HG02588 (cell line): ENCODE measurements around the gene TRAF3IP3.
"Not testable (repeated sequence)": the region's sequence is repeated elsewhere in the genome, so short reads cannot be mapped to it uniquely, and the experiment has no call there.

Experiments
- ATAC-seq: cut with Tn5 transposase; IDR thresholded peaks from one replicate; pipeline ENCODE4 v1.9.1; 2021; ENCODE audit warnings: mild to moderate bottlenecking, moderate library complexity; ENCODE audit not compliant: unreplicated experiment

TRAF3IP3 gene

DNA sequence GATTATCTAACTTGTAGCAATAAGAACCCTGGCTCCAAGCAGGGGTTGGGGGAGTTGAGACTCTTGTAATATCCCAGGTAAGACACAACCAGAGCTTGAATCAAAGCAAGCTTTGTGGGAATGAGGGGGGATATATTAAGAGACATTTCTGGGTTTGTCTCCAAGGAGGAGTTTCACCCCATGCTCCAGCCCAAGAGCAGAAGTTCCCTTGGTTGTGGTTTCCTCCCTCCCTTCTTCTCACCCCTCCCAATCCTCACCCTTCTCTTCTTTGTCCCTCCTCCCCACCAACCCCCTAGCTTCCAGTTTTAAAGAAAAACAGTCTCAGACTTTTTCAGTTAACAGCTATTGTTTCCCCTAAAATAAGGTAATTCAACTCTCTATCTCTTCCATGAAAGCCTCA, 11.9 kb downstream of the TRAF3IP3 start:
- no peak for ATAC-seq

DNA sequence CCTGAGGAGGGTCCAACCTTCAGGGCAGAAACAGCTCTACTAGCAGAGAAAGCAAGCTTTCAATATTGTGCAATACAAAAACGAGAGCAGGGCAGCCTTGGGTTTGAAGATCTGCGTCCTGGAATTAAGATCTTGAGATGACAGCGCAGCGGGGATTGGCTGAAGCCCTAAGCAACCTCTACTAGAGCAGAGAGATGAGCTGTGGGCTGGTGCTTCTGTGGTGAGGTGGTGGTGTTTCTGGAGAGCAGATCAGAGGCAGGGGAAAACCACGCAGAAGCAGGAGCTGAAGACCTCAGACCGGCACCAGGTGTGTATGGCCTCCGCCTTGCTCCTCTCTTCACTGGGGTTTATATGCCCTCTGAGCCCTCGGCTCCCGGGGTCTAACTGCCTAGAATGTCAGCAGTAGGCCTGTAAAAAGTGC, 12.5 kb downstream of the TRAF3IP3 start:
- peak; percentile 90 for ATAC-seq

DNA sequence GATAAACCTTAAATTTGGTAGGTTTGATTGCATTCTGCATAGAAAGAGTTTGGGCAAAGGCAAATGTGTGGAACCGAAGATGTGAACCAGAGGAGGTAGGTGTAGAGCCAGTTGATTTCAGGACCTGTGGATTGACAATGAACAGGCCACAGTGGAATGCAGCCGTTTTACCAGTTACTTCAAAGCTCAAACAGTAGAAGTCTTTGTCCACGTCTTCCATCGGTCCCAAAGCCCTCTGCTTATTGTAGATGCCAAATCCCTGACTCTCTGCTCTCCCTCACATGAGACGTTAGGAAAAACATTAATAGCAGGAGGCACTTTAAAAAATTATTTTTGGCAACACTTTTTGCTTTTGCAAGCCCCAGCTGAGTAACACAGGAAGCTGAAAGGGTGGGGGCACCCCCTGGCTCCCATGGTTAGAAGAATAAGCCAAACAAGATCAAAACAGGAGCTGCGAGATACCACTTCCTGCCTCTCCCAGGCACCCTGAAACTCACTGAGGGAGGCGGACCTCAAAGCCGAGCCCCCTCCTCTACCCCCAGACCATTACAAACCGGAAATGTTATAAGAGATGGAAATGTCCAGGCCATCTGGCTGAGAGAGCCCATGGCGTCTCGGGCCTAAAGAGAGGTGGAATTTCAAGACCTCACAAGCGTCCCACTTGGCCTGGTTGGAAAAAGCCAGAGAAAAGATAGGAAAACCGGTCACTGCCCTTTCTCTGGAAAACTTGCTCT, 13.5 kb downstream of the TRAF3IP3 start:
- ATAC-seq: peak; percentile 71

DNA sequence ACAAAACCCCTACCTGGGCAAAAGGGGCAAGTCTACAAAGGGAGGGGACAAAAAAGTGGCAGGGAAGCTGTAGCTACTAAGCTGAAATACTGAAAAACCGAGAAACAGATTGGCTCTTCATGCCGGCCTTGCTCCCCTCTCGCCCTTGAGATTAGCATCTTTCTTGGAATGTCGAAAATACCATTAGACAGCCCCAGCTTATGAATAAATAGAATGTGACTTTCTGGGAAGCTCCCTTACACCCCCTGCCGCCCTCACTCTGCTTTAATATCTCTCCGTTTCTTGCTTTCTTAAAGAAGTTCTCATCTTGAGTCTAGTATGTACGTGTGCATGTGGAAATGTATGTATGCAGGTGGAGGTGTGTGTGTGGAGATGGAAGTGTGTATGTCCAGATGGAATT, 14.1 kb downstream of the TRAF3IP3 start:
- no peak for ATAC-seq

DNA sequence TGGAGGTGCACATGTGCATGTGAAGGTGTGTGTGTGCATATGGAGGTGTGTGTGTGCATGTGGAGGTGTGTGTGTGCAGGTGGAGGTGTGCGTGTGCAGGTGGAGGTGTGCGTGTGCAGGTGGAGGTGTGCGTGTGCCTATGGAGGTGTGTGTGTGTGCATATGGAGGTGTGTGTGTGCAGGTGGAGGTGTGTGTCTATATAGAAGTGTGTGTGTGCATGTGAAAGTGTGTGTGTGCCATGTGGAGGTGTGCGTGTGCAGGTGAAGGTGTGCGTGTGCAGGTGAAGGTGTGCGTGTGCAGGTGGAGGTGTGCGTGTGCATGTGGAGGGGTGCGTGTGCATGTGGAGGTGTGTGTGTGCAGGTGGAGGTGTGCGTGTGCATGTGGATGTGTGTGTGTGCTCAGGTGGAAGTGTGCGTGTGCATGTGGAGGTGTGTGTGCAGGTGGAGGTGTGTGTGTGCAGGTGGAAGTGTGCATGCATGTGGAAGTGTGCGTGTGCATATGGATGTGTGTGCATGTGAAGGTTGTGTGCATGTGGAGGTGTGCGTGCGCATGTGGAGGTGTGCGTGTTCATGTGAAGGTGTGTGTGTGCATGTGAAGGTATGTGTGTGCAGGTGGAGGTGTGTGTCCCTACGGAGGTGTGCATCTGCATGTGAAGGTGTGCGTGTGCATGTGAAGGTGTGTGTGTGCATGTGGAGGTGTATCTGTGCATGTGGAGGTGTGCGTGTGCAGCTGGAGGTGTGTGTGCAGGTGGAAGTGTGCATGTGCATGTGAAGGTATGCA, 15.0 kb downstream of the TRAF3IP3 start:
- no peak for ATAC-seq

DNA sequence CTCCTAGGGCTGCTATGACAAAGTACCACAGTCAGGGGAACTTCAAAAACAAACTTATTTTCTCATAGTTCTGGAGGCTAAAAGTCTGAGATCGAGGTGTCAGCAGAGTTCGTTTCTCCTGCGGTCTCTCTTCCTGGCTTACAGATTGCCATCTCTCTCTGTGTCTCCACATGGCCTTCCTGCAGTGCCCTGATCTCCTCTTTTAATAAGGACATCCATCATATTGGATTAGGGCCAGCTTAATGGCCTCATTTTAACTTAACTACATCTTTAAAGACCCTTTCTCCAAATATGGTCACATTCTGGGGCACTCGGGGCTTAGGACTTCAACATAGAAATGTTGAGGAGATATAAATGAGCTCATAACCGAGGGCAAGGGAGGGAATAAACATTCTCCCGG, 16.3 kb downstream of the TRAF3IP3 start:
- no peak for ATAC-seq

DNA sequence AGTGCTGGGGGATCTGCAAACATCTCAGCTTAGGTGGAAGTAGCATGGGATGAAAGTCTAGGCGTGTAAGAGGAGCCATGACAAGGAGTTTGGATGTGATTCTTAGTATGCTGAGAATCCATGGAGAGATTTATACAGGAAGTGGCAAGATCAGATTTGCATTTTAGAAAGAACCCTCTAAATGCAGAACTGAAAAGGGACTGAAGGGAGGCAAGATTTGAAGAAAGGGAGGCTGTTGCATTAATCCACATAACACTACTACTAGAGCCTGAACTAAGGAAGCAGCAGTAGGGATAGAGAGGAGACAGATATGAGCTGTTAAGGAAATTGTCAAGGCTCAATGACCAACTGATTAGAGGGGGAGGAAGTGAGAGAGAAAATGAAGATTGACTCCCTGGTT, 18.7 kb downstream of the TRAF3IP3 start:
- peak; percentile 48 for ATAC-seq

DNA sequence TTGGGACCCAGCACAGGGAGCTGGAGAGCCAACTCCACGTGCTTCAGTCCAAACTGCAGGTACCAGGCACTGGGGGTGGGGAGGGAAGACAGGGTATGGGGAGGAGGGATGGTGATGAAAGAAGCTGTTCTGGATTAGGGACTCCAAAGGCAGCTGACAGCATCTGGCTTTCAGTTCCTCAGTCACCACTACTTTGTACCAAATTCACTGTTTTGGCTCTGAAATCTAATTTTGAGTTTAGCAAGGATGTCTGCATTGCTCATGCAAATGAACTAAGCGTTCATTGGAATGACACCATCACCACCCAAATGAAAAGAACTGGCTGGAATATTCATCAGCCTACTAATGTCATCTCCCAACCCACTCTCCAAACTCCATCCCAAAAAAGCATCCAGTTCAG, 19.8 kb downstream of the TRAF3IP3 start:
- no peak for ATAC-seq

DNA sequence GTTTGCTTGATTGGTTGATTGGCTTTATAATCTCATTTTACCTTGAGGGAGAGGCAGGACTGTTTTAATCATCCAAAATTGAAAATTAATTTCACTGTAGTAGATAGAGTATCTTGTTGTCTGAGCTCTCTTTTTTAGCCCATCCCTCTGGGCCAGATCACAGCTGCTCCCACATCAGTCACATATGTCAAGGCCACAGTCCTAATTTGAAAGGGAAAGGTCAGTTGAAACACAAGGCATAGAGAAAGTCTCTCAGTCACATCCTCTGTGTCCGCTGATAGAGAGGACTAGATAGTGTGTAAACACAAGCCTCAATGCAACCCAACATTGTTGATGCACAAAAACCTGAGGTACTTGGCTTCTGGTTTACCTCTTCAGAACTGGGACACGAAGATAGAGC, 21.7 kb downstream of the TRAF3IP3 start:
- ATAC-seq: no peak

DNA sequence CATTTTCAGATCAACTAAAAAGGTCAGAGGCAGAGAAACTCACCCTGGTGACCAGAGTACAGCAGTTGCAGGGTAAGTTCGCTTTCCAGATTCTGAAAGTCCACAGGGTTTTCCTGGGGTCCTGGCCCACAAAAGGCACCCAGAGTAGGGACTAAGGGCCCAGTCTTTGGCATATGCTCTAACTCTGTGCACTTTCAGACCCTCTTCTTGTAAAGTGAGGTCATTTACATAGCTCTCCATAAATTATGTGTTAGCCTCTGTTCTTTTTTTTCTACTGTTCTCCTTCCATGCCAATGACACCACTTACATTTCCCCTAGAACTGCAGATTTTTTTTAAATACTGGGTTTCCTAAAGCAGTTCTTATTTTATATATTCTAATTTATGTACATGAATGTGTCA, 22.2 kb downstream of the TRAF3IP3 start:
- ATAC-seq: no peak

DNA sequence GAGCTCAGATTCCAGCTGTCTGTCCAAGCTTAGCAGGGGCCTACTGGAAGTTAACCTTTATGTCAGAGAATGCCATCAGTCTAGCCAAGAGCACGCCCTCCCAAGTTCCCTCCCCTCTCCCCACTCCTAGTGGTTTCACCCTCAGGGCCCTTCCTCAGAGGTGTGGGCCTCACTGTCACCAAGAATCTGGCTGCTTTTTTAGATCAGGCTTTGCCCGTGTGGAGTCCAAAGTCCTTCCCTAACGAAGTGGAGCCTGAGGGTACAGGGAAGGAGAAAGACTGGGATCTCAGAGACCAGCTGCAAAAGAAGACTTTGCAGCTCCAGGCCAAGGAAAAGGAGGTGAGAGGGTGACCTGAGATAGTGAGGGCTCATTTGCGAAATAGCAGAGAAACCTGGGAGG, 24.4 kb downstream of the TRAF3IP3 start:
- ATAC-seq: no peak

DNA sequence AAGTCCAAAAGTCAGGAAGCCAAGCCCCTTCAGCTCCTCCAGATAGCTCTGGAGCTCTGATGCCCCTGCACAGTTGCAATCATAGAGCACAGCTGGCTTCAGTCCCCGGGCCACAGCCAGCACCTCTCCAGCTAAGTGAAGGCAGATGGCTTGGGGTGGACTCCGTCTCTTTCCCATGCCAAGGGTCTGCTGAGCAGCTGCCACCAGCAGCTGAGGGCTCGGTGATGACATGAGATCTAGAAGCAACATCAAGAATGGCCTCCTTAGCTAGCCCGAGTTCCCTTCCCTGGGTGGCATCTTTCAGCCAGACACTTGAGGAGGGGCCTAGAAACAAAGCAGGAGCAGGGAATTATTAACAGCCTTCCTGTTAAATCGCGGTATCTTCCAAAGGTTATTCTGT, 27.5 kb downstream of the TRAF3IP3 start:
- no peak for ATAC-seq

DNA sequence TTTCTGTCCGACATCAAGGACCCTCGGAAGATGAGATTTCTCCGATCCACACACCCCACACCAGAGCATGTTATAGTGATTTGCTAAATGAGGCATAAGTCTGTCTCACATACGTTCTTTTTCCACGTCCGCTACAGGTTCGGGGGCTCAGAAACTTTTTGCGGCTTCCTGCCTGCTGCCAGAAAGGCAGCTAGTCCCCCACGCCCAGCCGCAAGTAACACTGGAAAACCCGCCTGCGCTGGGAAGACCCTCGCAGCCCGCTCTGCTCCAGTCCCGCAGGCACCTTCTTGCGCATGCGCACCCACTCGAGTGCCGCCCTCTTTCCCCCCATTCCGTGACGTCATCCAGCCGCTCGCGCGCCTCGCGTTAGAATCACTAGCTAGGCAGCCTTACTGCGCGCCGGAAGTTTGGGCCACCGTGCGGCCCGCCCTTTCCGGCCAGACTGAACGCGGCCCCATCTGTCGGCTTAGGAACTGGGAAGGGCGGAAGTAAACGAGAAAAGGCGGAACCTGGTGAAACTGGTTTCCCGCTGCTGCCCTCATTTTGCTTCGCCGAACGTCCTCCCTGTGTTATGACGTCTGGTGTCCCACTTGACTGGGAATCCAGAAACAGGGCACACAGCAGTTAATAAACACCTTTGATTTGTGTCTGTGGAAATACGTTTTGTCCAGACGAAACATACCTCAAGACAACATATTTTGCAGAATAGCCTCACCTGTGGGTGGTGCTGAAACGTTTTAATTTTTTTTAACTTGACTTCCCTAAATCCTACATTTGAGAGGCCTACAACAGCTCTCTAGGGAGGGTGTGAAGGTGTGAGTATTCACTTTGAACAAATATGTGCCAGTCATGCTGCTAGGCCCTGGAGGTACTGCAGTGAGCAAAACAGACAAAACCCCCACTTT, 28.7 kb downstream of the TRAF3IP3 start, which contains the start of gene C1orf74:
Gene C1orf74, minus strand, starts transcription at position 295 of the 905 bp plus-strand sequence. CDS start 925 bp downstream, outside the sequence.
- peak; percentile 99 for ATAC-seq

DNA sequence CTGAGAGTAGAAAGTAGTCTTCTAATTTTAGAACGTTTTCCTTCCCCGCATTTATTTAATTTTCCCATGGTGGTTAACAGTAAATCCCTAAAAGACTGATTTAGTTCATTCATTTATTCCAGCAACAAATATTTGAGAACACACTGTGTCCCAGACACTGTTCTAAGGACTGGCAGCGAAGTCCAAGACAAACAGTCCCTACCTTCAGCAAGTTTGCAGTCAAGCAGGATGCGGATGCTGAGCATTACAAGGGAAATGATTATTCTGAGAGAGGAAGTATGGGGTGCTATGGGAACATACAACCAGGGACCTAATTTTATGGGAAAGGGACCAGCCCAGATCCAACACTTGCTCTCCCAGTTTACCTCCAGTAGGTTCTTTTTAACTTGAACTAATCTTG, 29.7 kb downstream of the TRAF3IP3 start:
- no peak for ATAC-seq

DNA sequence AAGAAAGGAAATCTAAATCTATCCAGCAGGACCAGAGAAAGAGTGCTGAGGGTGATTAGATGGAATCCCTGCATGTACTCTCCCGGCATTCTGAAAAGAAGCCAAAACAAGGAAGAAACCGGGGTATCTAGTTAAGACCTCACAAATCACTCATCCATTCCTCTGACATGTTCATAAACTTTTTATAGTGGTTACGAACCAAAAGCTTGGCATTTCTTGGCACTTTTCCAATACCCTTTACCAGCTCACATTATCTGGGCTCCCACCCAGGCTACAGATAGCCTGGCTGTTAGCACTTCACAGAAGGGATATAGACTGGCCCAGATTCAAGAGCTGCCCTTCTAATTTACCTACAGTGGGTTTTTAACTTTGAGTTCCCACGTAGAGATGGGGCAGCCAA, 30.3 kb downstream of the TRAF3IP3 start:
- no peak for ATAC-seq

DNA sequence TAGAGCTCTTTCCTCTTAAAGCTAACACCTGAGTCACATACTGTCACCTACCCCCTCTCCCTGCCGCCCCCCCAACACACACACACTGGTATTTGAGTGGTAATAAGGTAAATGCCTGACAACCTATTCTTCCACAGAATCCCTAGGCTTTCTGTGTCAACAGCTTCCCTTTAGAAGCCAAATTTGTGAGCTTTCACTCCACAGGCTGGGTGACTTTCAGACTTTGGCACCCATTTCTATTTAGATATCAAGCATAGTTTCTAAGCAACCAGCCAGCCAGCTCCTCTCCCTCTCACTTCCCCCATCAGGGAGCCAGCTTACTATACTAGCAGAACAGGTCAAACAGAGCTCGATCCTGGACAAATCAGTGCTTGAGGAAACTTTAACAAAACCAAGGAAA, 31.7 kb downstream of the TRAF3IP3 start:
- ATAC-seq: no peak

DNA sequence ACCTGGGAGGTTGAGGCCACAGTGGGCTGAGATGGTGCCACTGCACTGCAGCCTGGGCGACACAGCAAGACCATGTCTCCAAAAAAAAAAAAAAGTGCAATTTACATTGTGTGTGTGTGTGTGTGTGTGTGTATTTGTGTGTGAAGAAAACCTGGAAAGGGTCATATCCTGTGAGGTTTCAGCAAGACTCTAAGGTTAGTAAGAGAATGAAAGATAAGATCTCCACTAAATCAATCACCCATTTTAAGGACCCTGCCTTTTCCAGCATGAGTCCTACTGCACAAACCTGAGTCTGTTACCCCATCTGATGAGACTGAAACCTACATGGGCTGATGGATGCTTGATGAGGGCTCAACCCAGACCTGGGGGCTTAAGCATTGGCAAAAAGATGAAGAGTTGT, 33.4 kb downstream of the TRAF3IP3 start:
- ATAC-seq: no peak

DNA sequence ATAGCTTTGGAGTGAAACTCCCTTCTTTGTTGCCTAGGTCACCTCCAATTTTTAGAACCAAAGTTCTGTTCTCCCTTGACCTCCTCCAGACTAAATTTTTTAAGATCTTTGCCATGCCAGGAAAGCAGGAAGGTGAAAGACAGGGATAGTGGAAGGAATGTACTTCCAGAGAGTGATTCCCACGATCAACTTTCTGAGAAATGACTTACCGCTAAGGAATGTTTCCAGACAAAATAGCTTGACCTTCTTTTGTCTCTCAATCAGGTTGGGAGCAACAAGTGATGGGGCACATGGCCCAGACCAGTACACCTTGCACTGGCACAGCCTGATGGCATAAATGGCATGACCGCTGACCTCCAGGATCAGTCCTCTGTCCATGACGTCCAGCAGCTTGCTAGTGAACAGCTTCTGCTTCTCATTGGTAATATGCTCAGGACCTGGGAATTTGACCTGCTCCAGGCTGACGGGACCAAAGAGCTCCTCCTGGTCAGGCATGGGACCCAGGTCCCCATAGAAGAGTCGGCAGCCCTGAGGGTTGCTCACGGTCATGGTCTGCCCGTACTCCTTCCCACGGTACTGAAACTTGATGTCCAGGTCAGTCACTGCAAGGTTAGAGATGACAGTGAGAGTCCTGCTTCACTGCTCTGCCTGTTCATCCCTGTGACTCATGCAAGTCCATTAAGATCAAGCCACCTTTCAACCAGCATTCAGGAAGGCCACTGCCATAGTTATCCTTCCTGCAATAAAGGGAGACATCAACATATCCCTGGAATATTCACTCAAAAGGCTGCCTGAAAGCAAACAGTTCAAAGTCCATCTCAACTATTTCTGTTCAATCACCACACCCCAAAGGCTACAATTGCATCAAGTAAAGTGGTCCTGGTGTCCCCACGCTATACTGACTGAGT, 34.7 kb downstream of the TRAF3IP3 start:
- ATAC-seq: no peak

DNA sequence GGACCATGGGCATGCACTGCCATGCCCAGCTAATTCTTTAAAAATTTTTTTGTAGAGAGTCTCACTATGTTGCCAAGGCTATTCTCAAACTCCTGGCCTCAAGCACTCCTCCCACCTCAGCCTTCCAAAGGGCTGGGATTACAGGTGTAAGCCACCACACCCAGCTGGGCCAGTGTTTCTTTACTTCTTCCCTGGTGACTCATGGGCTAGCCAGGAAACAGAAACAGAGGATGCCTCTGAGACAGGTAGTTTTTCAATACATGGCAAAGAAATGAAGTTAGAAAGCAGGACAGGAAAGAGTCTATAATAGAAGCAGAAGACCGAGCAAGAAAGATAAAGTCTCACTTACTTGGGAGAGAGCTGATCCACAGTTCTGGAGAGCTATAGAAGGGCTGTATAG, 36.1 kb downstream of the TRAF3IP3 start:
- no peak for ATAC-seq

DNA sequence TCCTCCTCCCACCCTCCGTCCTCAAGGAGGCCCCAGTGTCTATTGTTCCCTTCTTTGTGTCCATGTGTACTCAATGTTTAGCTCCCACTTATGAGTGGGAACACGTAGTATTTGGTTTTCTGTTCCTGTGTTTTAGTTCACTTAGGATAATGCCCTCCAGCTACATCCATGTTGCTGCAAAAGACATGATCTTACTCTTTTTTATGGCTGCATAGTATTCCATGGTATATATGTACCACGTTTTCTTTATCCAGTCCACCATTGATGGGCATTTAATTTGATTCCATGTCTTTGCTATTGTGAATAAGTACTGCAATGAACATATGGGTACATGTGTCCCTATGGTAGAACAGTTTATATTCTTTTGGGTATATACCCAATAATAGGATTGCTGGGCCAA, 37.9 kb downstream of the TRAF3IP3 start:
- ATAC-seq: not testable (repeated sequence)
